Myocyte (in vitro differentiated cells): ENCODE results near the gene RNF208. TPM values are rescaled to one million over a fixed set of nuclear protein-coding genes. Genes with fewer than 3 reads are reported as not detected.

Experiments used
- DNase-seq: peaks from one replicate; pipeline ENCODE4 v3.0.0-alpha.2; 2012; ENCODE audit warnings: low read depth
- total RNA-seq: library from RNA; depleted of rRNA; stranded (reverse); fragments of >200 nt; gene quantifications from 2 replicates; pipeline ENCODE4 v1.2.3, GENCODE V29; 2014

Gene RNF208
- total RNA-seq, 1 donor from 2014 or later = 0.21 TPM

GRCh38 chr9:137228506-137228967 is 6.5 kb upstream of the RNF208 start:
- DNase-seq = no peak

DNA sequence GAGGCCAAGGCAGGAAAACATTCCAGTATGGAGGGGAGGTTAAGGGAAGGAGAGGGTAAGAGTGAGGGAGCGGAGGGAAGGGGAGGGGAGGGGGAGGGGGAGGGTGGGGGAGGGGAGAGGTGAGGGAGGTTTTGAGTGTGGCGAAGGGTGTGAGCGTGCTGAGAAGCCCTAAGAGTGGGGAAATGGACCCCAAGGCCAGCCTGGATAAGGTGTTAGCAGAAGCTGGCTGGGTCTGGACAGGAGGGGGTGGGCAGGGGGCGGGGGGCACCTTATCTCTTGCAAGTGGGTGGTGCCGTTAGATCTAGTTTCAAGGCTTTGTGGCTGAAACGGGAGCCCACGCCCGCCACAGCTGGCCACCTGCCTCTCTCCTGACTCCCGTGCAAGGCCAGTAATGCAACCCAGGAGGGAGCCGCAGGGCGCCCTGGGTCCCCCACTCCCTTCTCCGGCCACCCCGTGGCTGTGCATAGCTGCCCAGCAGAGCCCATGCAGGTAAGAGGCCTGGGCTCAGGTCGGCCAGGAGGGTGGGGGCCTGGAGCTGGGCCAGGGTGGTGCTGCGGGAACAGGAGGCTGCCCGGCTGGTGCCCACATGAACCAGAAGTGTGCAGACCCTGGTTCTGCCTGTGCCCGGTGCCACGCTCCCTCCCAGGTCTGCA is 5.9 kb upstream of the RNF208 start:
- no peak for DNase-seq

DNA sequence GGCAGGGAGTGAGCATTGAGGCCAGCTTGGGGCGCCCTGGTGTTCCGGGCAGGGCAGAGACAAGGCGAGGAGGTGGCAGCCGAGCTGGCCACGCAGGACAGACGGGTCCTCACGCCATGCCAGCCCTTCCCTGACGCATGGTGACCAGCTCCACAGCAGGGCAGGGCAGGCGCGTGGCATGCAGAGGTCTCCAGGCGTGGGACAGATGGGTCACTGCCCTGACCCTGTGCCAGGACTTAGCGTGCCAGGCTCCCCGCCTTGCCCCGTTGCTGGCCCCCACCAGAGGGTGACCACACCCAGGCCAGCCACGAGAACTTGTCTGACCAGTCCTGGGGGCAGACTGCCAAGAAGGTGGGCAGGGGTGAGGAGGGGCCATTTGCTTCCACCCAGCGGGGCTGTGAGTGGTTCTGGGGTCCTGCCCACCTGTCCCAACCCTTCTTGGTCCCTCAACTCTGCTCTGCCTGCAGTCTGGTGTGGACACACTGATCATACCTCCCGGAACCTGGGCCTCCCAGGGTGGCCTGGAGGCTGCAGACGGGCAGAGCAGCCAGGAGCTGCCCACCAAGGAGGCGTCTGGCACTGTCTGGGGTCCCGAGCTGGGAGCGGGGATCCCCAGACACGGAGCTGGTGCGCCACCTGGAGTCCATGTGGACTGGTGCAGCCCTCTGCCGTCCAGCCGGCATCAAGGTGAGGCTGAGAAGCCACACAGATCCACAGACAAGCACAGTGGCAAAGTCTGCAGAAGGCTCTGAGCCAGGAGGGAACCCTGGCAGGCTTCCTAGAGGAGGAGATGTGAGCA is 5.2 kb upstream of the RNF208 start, which contains the start of gene RNF224:
RNF224 (plus strand) TSS at position 449 of the 799 bp plus-strand sequence. CDS start 834 bp downstream, outside the sequence.
- DNase-seq = peak; percentile 81

DNA sequence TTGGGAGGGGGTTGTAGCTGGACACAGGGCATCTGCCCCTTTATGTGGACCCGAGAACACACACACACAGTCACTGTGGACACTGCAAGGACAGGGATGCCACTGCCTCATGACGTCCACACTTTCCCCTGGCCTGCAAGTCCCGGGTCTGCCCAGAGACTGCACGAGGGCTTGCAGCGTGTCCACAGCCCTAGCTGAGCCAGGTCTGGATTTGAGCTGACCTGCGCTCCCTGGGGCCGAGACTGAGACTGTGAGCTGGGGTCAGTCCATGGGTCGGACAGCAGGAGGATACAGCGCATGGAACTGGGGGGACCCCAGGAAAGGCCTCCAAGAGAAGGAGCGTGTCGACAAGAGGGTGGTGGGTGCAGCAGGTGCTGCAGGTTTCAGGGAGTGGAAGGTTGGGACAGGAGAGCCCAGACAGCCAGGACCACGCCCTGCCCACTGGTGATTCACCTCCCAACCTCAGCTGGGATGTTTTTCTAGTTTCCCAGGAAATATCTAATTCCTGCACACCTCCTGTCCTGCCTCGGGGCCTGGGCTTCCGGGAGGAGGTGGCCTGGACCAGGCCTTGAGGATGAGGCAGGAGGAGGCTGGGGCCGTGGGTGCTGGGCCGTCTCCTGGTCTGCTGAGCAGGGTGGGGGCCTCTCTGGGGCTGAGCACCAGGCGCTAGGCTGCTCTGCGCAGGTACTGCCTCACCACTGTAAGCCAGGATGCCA is 4.5 kb upstream of the RNF208 start:
- no peak for DNase-seq

- DNase-seq = peak; percentile 30
Observed at GRCh38 chr9:137225699-137226331, 3.8 kb upstream of the RNF208 start.

- peak; percentile 46 for DNase-seq
Observed at GRCh38 chr9:137224830-137225694, 3.0 kb upstream of the RNF208 start, which contains the start of gene CYSRT1. TSS of gene CYSRT1 (plus strand) at chr9:137225174. CDS start at chr9:137225622, 448 bp downstream.

- DNase-seq = peak; percentile 98
Observed at GRCh38 chr9:137223078-137223970, 1.3 kb upstream of the RNF208 start.

GRCh38 chr9:137221506-137222111 is 431 bp downstream of the RNF208 start:
- no peak for DNase-seq

- no peak for DNase-seq
Observed at GRCh38 chr9:137221095-137221505, 940 bp downstream of the RNF208 start.

DNA sequence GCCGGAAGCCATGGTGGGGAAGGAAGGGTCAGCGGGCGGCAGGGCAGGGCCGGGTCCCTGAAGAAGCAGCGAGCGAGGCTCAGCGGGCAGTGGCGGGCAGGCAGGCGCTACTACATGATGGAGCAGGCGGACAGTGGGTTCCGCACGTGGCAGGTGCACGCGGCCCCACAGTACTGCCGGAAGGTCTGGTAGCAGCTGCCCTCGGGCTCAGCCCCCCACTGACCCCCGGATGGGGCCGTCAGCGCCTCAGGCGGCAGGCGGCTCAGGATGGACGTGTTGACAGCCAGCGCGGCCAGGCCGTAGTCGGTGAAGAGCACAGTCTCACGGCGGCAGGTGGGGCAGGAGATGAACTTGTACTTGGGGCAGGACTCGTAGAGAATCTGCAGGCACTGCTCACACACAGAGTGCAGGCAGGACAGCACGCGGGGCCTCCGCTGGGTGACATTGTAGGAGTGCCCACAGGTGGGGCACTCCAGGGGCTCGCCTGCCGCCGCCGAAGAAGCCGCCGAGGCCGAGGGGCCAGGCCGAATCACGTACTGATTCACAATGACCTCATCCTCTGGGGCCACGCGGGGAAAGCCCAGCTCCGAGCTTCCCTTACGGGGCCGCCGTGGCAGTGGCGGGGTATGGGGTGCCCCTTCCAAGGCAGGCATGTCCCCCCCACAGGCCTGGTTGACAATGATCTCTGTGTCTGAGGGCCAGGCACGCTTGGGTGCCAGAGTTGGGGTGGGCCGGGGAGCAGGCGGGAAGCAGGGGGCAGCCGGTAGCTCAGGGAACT is 1.5 kb downstream of the RNF208 start:
- no peak for DNase-seq

DNA sequence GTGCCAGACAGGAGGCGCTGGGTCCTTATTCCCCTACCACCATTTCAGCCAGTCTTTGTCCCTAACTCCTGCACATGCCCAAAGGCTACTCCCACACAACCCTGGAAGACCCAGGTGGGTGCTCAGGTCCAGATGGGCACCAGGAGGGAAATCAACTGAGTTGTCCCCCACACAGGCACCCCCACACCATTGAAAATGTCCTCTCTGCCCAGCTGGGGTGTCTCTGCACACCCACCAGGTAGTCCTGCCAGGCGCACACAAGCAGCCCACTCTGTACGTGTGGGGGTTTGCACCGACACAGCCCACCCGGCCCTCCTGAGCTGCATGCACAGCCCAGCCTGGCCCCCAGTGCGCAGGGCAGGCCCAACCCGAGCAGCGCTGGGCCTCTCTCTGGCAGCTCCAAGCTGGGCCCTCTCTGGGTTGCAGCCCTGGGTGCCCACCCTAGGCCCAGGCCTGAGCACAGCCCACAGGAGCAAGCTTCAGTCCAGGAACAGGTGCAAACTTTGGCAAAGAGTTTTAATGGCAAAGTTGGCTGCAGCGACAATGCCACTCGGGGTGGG is 2.2 kb downstream of the RNF208 start:
- no peak for DNase-seq

DNA sequence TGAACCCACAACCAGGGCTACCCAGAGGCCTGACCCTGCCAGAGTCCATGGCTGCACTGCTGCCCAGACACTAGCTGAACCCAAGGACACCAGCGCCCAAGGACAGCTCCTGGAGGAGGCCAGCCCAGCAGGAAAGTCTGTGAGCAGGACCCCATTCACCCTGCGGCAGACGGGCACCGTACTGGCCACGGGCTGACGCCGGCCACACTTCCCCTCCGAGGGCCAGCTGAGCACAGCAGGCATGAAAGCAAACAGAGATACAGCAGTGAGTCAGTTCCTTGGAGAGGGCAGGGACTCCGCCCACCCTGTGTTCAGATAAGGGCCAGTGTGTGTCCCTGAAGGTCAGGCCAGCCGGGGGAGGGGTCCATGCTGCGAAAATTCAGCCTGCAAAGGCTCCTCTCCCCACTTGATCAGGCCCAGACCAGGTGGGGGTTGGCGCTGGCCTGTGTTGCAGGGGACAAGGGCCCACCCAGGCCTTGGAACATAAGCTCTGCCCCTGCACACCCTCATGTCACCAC is 3.2 kb downstream of the RNF208 start:
- DNase-seq = no peak

DNA sequence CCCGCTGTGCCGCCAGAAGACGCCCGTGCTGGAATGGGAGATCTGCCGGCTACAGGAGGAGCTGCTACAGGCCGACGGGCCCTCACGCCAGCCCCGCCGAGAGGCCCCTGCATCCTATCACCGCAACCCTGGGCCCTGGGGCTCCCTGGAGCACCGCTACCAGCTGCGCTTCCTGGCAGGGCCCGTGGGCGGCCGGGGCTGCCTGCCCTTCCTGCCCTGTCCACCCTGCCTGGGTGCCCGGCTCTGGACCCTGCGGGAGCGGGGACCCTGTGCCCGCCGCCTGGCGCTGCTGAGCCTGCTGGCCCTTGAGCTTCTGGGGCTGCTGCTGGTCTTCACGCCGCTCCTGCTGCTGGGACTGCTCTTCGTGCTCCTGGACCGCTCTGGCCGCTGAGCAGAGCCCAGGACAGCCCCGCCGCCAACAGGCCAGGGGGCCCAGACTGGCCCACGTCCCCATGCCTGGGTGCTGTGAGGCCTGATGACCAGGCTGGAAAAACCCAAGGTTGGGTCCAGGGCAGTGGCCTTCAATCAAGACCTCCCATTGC is 3.8 kb downstream of the RNF208 start:
- DNase-seq = no peak

DNA sequence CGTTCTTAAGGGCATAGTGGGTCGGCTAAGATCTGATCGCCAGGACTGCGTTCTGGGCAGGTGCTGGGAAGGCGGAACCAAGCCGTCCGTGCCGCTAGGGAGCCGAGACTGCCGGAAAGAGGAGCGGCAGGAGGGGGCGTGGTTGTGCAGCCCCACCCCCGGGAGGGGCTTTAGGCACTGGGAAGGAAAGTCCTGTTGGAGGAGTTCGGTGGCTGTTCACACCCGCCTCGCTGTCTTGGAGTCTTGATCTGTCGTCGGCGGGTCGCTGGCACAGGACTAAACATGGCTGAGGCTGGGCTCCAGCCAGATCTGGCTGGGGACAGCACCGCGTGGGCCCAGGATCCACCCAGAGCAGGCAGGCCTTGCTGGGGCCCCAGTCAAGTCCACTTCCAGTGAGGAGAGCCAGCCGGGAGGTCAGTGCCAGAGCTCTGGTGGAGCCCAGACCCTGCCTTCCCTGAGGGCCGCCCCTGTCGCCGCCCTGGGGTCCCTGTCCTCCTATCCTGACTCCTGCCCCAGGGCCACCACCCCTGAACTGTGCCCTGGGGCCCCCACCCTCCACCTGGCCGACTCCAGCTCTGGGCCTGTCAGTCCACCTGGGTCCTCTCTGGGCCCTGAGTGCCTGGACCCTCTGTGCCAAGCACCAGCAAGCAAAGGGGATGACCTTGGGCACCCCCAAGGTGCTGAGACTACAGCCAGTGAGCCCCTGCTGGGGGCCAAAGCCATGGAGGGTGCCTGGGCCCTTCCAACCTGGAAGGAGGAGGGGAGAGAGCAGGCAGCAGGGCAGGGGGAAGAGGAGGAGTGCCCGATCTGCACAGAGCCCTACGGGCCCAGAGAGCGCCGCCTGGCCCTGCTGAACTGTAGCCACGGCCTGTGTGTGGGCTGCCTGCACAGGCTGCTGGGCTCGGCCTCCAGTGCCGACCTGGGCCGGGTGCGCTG is 4.5 kb downstream of the RNF208 start:
- no peak for DNase-seq

DNA sequence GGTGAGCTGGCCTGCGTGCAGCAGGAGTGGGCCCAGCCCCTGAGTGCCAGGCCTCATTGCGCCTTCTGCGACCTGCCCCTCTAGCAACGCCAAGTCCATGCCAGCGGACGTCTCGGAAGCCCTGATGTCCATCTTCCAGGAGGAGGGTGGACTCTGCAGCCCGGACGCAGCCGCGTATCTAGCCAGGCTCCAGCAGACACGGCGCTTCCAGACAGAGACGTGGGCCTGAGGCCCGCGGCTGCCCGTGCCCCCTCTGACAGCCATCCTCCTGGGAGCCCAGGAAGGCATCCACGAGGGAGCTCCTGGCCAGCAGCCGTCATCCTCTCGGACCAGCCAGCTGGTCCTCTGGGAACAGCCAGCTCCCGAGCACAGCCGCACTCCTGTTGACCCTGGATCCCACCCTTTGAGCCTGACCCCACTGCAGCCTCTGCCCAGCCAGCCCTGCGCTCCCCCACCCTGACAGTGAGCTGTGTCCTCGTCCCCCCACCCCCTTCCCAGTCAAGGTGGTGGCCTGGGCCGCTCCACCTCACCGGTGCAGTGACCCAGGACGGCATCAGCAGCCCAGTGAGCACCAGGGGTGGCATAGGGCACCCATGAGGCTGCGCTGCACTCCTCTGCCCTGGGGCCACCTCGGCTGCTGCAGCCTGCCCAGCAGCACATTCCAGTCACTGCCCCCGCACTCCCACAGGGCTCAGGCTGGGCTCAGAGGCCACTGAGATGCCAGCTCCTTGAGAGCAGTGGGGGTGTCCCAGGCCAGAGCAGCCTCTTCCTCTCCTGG is 5.7 kb downstream of the RNF208 start:
- no peak for DNase-seq
